Measurements from ENCODE around the gene TAMM41. TPM values are rescaled to one million over a fixed set of nuclear protein-coding genes. Genes with fewer than 3 reads are reported as not detected.

The TAMM41 gene
- total and polyA plus RNA-seq, 9 of the 15 experiments (the other 6 are each of a cell fraction or from before 2014, with no cell fraction given) = 8.6 to 74.6 (median 29.3) TPM

GRCh38 chr3:11814663-11815062 lies 32.0 kb downstream of the TAMM41 start (continued):
- TF ChIP-seq PATZ1 (CRISPR knock-in tag; IDR thresholded peaks at IDR 0.05; ENCODE audit: borderline replicate concordance) = no peak
- TF ChIP-seq NFRKB (IDR thresholded peaks at IDR 0.05; ENCODE audit: low read depth) = no peak
- TF ChIP-seq JUND (IDR thresholded peaks at IDR 0.05; ENCODE audit: borderline replicate concordance, low read depth, low read length) = no peak
- no peak for TF ChIP-seq JUND (tag; IDR thresholded peaks at IDR 0.05; ENCODE audit: borderline replicate concordance, low read depth, low read length)
- no peak for TF ChIP-seq XRCC3 (IDR thresholded peaks at IDR 0.05)
- no peak for TF ChIP-seq KLF1 (tag; IDR thresholded peaks at IDR 0.05)
- TF ChIP-seq TAF1 (IDR thresholded peaks at IDR 0.05; ENCODE audit: control insufficient read depth, extremely low read depth, insufficient read depth, low read length, severe bottlenecking) = no peak
- no peak for TF ChIP-seq NR2C2 (CRISPR knock-in tag; IDR thresholded peaks at IDR 0.05)
- TF ChIP-seq NR2C2 (tag; IDR thresholded peaks at IDR 0.05) = no peak
- no peak for TF ChIP-seq PRMT5 (CRISPR knock-in tag; IDR thresholded peaks at IDR 0.05)

GRCh38 chr3:11810276-11810675 lies 36.4 kb downstream of the TAMM41 start:
- Histone ChIP-seq H2AFZ (ENCODE audit: low read depth, low read length) (no peak overlapping the region), H3K4me1 (replicated peaks in 1 of 2; ENCODE audit: control insufficient read depth in 2 of 2, insufficient read depth in 2 of 2, low read length in 2 of 2) (no peaks in the 10 kb centered on the region), H3K4me3 (no peak overlapping the region), H3K27me3 (ENCODE audit: control insufficient read depth in 2 of 2, insufficient read depth in 2 of 2, low read length in 2 of 2) (no peaks in the 10 kb centered on the region), H3K9ac (ENCODE audit: insufficient read depth in 1 of 2, low read depth in 2 of 2, low read length in 2 of 2) (no peak overlapping the region), H3K9me1 (ENCODE audit: control insufficient read depth, insufficient read depth, low read length) (no peaks in the 10 kb centered on the region), H3K9me3 (replicated peaks; ENCODE audit: control insufficient read depth, insufficient read depth, low read depth, low read length) (no peaks in the 10 kb centered on the region), H3K36me3 (ENCODE audit: control insufficient read depth, insufficient read depth, low read length) (peaks cover 76% of the 10 kb centered on the region; the same call in 2 of the 3 replicates), H3K79me2 (ENCODE audit: control insufficient read depth, insufficient read depth, low read length) (no peaks in the 10 kb centered on the region), H3K4me2 (ENCODE audit: insufficient read depth, low read length) (no peak overlapping the region), H3K27ac (ENCODE audit: extremely low read depth, low read depth, low read length) (no peak overlapping the region), H4K20me1 (replicated peaks; ENCODE audit: control insufficient read depth, insufficient read depth, low read length) (no peaks in the 10 kb centered on the region)
- ATAC-seq (no peak), DNase-seq (ENCODE audit: extremely low read depth in 1 of 4, low spot score in 3 of 4) (no peak), FAIRE-seq (no peak)
- no TSS peak for BruUV-seq (replicated peaks)
- 93% methylated on average over 3 of the region's 3 CpGs for WGBS (ENCODE audit: insufficient coverage, low coverage, missing lambda C conversion rate)
- ChIA-PET CTCF (ENCODE audit: low intra/inter-chr PET ratio) (no interaction called here), POLR2A (no interaction called here)
- in situ Hi-C loops (cut with MboI) (no loop called here), intact Hi-C loops (cut with micrococcal nuclease) (no loop called here)
- no peak for TF ChIP-seq SIX5 (IDR thresholded peaks at IDR 0.05; ENCODE audit: borderline replicate concordance in 1 of 2, insufficient read depth in 1 of 2, low read depth in 1 of 2, low read length in 2 of 2)
- TF ChIP-seq HOMEZ (CRISPR knock-in tag; IDR thresholded peaks at IDR 0.05) = no peak
- no peak for TF ChIP-seq ZFP91 (CRISPR knock-in tag; IDR thresholded peaks at IDR 0.05)
- TF ChIP-seq STAT6 (CRISPR knock-in tag; IDR thresholded peaks at IDR 0.05) = no peak

Measured in K562 (cell line).